HCT116 (cell line): ENCODE measurements around the gene CFAP161. TPM values are rescaled to one million over a fixed set of nuclear protein-coding genes. Genes with fewer than 3 reads are reported as not detected.

Experiments used
- ATAC-seq: fragments of 200-7000 bp; cut with Tn5 transposase; 2 replicates; pipeline ENCODE4 v1.9.1; 2020; ENCODE audit warnings: mild to moderate bottlenecking, moderate library complexity
- BruUV-seq: library from RNA; stranded (reverse); fragments of 400-500 nt; replicated peaks from 2 replicates; lab custom pipeline; 2021; lab: Mats Ljungman, UMichigan
- CTCF ChIA-PET: fragments of 300-600 bp; sonication (Branson Sonifier 250); formaldehyde crosslinking; loops from one replicate; lab custom pipeline; 2021; ENCODE audit warnings: antibody characterized with exemption; lab: Charles Lee
- POLR2A ChIA-PET: fragments of 300-600, 350-600 bp; sonication (Branson Sonifier 250); formaldehyde crosslinking; loops from one replicate; lab custom pipeline; 2021; ENCODE audit warnings: antibody characterized with exemption; lab: Charles Lee
- RAD21 ChIA-PET, 2 experiments: fragments of 300-600 bp; sonication (Branson Sonifier 250); formaldehyde crosslinking; loops; one replicate each; lab custom pipeline; 2023; ENCODE audit warnings: low total read pairs in 2 of 2; ENCODE audit not compliant: uncharacterized antibody in 2 of 2, unreplicated experiment in 2 of 2, low non-redundant PET in 1 of 2; lab: Charles Lee
- DNase-seq: peaks from one replicate; pipeline ENCODE4 v3.0.0-alpha.2; 2010; ENCODE audit warnings: low read depth, low spot score
- H2AFZ ChIP-seq: fragments of 200-600 bp; shearing (Covaris generic), sonication (generic); 2 replicates; pipeline ENCODE4 v1.6.1; 2017; ENCODE audit warnings: low read depth, mixed run types, mixed read lengths, antibody characterized with exemption, low read length; ENCODE audit not compliant: poor library complexity, severe bottlenecking
- H3K27ac ChIP-seq: 2 replicates; pipeline ENCODE4 v1.5.1; 2012; ENCODE audit warnings: low read depth, low read length
- H3K27me3 ChIP-seq: fragments of 200-600 bp; sonication (generic); 2 replicates; pipeline ENCODE4 v1.6.1; 2016; ENCODE audit warnings: mixed run types, low read length, mixed read lengths; ENCODE audit not compliant: insufficient read depth
- H3K36me3 ChIP-seq, 2 experiments: fragments of 200-500 bp in 1 of 2; fragments of 200-600 bp in 1 of 2; sonication (Bioruptor generic) in 1 of 2; sonication (generic) in 1 of 2; 2 replicates each; pipeline versions ENCODE4 v1.5.1 to v1.6.1; 2014 to 2016; ENCODE audit warnings: low read length in 2 of 2, inconsistent platforms in 1 of 2, mixed read lengths in 1 of 2, mixed run types in 1 of 2; ENCODE audit not compliant: insufficient read depth in 2 of 2, control insufficient read depth in 1 of 2
- H3K4me1 ChIP-seq, 2 experiments: fragments of 200-600 bp in 1 of 2; sonication (generic) in 1 of 2; 2 replicates each; pipeline versions ENCODE4 v1.5.1 to v1.6.1; 2012 to 2017; ENCODE audit warnings: low read length in 2 of 2, inconsistent platforms in 1 of 2, mild to moderate bottlenecking in 1 of 2, mixed read lengths in 1 of 2, mixed run types in 1 of 2, moderate library complexity in 1 of 2; ENCODE audit not compliant: insufficient read depth in 2 of 2, control insufficient read depth in 1 of 2
- H3K4me2 ChIP-seq: fragments of 200-600 bp; sonication (generic); 2 replicates; pipeline ENCODE4 v1.6.1; 2017; ENCODE audit warnings: mixed run types, low read length, mixed read lengths
- H3K4me3 ChIP-seq, 2 experiments: fragments of 200-600 bp in 1 of 2; sonication (generic) in 1 of 2; replicated peaks in 1 of 2; 2 replicates each; pipeline ENCODE4 v1.5.1; 2011 to 2016; ENCODE audit warnings: low read length in 2 of 2, control low read depth in 1 of 2, low read depth in 1 of 2, mild to moderate bottlenecking in 1 of 2, mixed read lengths in 1 of 2, mixed run types in 1 of 2
- H3K79me2 ChIP-seq: fragments of 200-600 bp; sonication (generic); 2 replicates; pipeline ENCODE4 v1.6.1; 2017; ENCODE audit warnings: mild to moderate bottlenecking, mixed run types, low read length, moderate library complexity, mixed read lengths; ENCODE audit not compliant: insufficient read depth
- H3K9ac ChIP-seq: fragments of 200-600 bp; sonication (generic); 2 replicates; pipeline ENCODE4 v1.6.1; 2016; ENCODE audit warnings: low read length, mixed read lengths
- H3K9me2 ChIP-seq: fragments of 200-600 bp; sonication (generic), shearing (Covaris generic); 2 replicates; pipeline ENCODE4 v1.6.1; 2017; ENCODE audit warnings: mixed run types, mild to moderate bottlenecking, moderate library complexity; ENCODE audit not compliant: insufficient read depth
- H3K9me3 ChIP-seq, 2 experiments: fragments of 200-500 bp in 1 of 2; fragments of 200-600 bp in 1 of 2; sonication (Bioruptor generic) in 1 of 2; sonication (generic) in 1 of 2; 2 replicates each; pipeline ENCODE4 v1.6.1; 2014 to 2017; ENCODE audit warnings: low read length in 2 of 2, mixed read lengths in 2 of 2, inconsistent platforms in 1 of 2, low read depth in 1 of 2, mild to moderate bottlenecking in 1 of 2, mixed run types in 1 of 2, moderate library complexity in 1 of 2; ENCODE audit not compliant: control insufficient read depth in 1 of 2, insufficient read depth in 1 of 2
- H4K20me1 ChIP-seq: fragments of 200-600 bp; sonication (generic), shearing (Covaris generic); 2 replicates; pipeline ENCODE4 v1.6.1; 2017; ENCODE audit warnings: mixed run types, mild to moderate bottlenecking, moderate library complexity; ENCODE audit not compliant: insufficient read depth
- CEBPB ChIP-seq: IDR thresholded peaks from 2 replicates; pipeline ENCODE4 v1.6.1; 2012; ENCODE audit warnings: low read depth
- EZH2 ChIP-seq: fragments of 200-600 bp; sonication (generic); IDR thresholded peaks from 2 replicates; pipeline ENCODE4 v1.6.1; 2017; ENCODE audit warnings: antibody characterized with exemption, mixed run types
- JUND ChIP-seq: IDR thresholded peaks from 2 replicates; pipeline ENCODE4 v1.6.1; 2012
- YY1 ChIP-seq: IDR thresholded peaks from 2 replicates; pipeline ENCODE4 v1.6.1; 2011; ENCODE audit warnings: low read length, low read depth, moderate library complexity, mild to moderate bottlenecking; ENCODE audit not compliant: insufficient replicate concordance; ENCODE audit errors: extremely low read depth
- intact Hi-C: fragments of 100-400 bp; cut with micrococcal nuclease; formaldehyde crosslinking; loops from 2 replicates; pipeline ENCODE4 v1.10.0; 2022
- total RNA-seq: library from RNA; stranded (reverse); gene quantifications from one replicate; pipeline ENCODE4 v1.2.1, GENCODE V29; 2021; ENCODE audit not compliant: unreplicated experiment
- TF ChIP-seq, protein P1 (sequence below): IDR thresholded peaks from 2 replicates; pipeline ENCODE4 v1.6.1; 2012
- TF ChIP-seq, protein P2 (sequence below), 3 experiments: fragments of 200-600 bp in 1 of 3; sonication (generic) in 1 of 3; IDR thresholded peaks in 2 of 3; conservative IDR thresholded peaks in 1 of 3; 2 replicates each; pipeline ENCODE4 v1.5.1; 2012 to 2017; ENCODE audit warnings: low read depth in 2 of 3, low read length in 2 of 3, antibody characterized with exemption in 1 of 3, borderline replicate concordance in 1 of 3, control low read depth in 1 of 3, mild to moderate bottlenecking in 1 of 3, mixed read lengths in 1 of 3, mixed run types in 1 of 3, moderate library complexity in 1 of 3; ENCODE audit not compliant: insufficient read depth in 1 of 3

The CFAP161 gene
- total RNA-seq, 1 experiment from 2014 or later = 0.15 TPM

- no peaks in the 10 kb centered on the region for H3K9me2 ChIP-seq
- no peak overlapping the region for H3K4me2 ChIP-seq
- ChIA-PET CTCF (interaction anchor here (2.4 kb wide), 1 partner anchor 92 kb away, joined by 8 read pairs; no protein-coding TSS in a partner anchor), POLR2A (no interaction called here), RAD21 (no interaction called here)
- DNase-seq (no peak), ATAC-seq (no peak)
- no TSS peak for BruUV-seq
- no peaks in the 10 kb centered on the region for H3K9me3 ChIP-seq
- no peaks in the 10 kb centered on the region for H3K4me1 ChIP-seq
- no peak overlapping the region for H2AFZ ChIP-seq
- no peaks in the 10 kb centered on the region for H3K36me3 ChIP-seq
- H3K27ac ChIP-seq = no peak overlapping the region
- intact Hi-C loops = no loop called here
- no peaks in the 10 kb centered on the region for H4K20me1 ChIP-seq
- H3K4me3 ChIP-seq = no peak overlapping the region
- TF ChIP-seq YY1 = no peak
- TF ChIP-seq JUND = no peak
- TF ChIP-seq CEBPB = no peak
- TF ChIP-seq, protein P1, sequence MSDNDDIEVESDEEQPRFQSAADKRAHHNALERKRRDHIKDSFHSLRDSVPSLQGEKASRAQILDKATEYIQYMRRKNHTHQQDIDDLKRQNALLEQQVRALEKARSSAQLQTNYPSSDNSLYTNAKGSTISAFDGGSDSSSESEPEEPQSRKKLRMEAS = no peak
- TF ChIP-seq, all 23 proteins: peak for 0
- Histone ChIP-seq H3K79me2 (no peaks in the 10 kb centered on the region), H3K27me3 (peaks cover 30% of the 10 kb centered on the region), H3K9ac (no peak overlapping the region)
These were observed 40.2 kb downstream of the CFAP161 start for GRCh38 chr15:81174125-81174791.

DNA sequence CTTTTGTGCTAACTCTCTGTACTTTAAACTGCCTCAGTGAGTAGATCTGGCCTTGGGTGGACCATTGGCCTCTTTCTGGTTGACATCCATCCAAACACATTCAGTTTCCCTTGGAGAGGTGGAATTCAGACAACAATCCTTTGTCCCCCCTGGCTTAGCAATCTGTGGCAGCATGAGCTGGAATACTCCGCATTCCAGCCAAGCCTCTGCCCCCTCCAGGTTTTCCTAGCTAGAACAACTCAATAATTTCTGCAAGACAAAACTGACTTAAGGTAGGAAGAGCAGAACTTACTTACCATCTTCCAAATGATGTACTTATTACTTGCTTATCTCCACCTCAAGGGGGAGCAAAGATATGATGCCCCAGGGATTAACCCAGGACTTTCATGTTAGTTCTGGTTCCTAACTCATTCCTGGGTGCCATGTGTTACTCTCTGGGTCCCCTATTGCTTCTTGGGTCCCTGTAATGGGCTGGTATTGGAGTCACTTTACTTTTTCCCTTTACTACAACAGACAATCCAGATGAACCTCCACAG is 40.8 kb downstream of the CFAP161 start:
- DNase-seq = no peak
- H3K79me2 ChIP-seq = no peaks in the 10 kb centered on the region
- ATAC-seq = no peak
- no peak overlapping the region for H3K4me3 ChIP-seq
- TF ChIP-seq JUND = no peak
- TF ChIP-seq, protein P2, sequence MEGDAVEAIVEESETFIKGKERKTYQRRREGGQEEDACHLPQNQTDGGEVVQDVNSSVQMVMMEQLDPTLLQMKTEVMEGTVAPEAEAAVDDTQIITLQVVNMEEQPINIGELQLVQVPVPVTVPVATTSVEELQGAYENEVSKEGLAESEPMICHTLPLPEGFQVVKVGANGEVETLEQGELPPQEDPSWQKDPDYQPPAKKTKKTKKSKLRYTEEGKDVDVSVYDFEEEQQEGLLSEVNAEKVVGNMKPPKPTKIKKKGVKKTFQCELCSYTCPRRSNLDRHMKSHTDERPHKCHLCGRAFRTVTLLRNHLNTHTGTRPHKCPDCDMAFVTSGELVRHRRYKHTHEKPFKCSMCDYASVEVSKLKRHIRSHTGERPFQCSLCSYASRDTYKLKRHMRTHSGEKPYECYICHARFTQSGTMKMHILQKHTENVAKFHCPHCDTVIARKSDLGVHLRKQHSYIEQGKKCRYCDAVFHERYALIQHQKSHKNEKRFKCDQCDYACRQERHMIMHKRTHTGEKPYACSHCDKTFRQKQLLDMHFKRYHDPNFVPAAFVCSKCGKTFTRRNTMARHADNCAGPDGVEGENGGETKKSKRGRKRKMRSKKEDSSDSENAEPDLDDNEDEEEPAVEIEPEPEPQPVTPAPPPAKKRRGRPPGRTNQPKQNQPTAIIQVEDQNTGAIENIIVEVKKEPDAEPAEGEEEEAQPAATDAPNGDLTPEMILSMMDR (IDR thresholded peaks at IDR 0.05 in 2 of 3, conservative IDR thresholded peaks at IDR 0.05 in 1 of 3; ENCODE audit: borderline replicate concordance in 1 of 3, insufficient read depth in 1 of 3, low read depth in 2 of 3, low read length in 2 of 3) = 0 out of 6 replicates have a peak, but pooled peaks of 1 of the 3 experiments have one; percentile 29
- no peak for TF ChIP-seq EZH2
- no peak overlapping the region for H3K27ac ChIP-seq
- H3K9me3 ChIP-seq = no peaks in the 10 kb centered on the region
- no peaks in the 10 kb centered on the region for H3K9me2 ChIP-seq
- H4K20me1 ChIP-seq = no peaks in the 10 kb centered on the region
- ChIA-PET POLR2A (no interaction called here), RAD21 (no interaction called here), CTCF (no interaction called here)
- no peaks in the 10 kb centered on the region for H3K36me3 ChIP-seq
- intact Hi-C loops = no loop called here
- H3K4me2 ChIP-seq = no peak overlapping the region
- BruUV-seq = no TSS peak
- peaks cover 35% of the 10 kb centered on the region for H3K27me3 ChIP-seq
- H2AFZ ChIP-seq = no peak overlapping the region
- H3K4me1 ChIP-seq = no peaks in the 10 kb centered on the region
- no peak overlapping the region for H3K9ac ChIP-seq
